ENCODE results near the gene PRSS37.

GRCh38 chr7:141820067-141820466 is 21.2 kb downstream of the PRSS37 start:
- TF ChIP-seq CTCF (IDR thresholded peaks at IDR 0.05) (no peak), EZH2 (IDR thresholded peaks at IDR 0.05) (no peak), EZH2phosphoT487 (IDR thresholded peaks at IDR 0.05) (no peak)

All from neural progenitor cell (in vitro differentiated cells).